GM19324 (cell line): Measurements from ENCODE around the gene CAPN3.

Source experiments
- ATAC-seq: cut with Tn5 transposase; IDR thresholded peaks from one replicate; pipeline ENCODE4 v1.9.1; 2021; ENCODE audit warnings: mild to moderate bottlenecking, moderate library complexity; ENCODE audit not compliant: unreplicated experiment, low FRiP score

CAPN3 gene

DNA sequence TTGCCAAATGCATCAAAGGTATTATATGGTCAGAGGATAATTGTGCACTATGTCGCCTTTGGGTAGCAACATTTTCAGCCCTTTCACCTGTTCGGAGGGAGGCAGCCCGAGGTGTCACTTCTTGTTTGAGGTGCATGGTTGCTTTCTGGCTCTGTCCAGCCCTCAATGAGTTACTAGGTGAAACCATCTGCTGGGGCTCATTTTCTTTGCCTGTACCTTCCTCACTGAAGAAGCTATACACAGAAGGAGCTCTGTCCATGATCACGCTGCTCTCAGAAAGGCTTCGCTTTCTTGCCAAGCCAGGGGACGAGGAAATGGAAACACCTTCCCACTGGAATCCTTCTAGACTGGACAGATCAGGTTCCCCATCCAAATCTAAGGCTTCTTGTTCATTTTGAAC is 89.0 kb downstream of the CAPN3 start:
- no peak for ATAC-seq

DNA sequence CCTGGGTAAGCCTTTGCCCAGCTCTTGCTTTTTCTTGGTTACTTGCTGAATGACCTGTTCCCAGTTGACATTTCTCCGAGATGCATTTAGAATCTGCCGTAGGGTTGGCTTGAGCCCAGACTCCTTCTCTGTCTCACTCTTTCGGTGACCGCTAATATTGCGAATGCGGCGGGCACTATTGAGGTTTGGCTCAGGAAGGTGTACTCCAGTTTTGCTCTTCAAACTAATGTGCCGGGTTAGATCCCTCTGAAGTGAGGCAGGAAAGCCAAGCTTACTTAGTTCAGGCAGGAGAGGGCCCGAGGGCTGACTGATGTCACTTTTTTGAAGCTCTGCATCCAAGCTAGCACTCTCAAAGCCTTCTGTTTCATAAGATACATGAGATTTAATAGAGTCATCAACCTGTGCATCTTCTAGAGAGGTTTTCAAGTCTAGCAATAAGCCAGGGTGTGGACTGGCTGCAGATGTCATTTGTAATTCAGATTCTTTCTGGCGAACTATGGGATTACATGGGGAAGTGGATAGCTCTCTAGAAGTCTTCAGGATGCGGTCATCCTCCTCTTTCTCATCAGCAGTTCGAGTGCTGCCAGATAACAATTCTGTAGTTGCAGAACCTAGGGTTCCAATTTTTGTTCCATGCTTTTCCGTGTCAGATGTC is 90.6 kb downstream of the CAPN3 start:
- no peak for ATAC-seq

GRCh38 chr15:42450425-42450790 is 91.1 kb downstream of the CAPN3 start:
- ATAC-seq = no peak

GRCh38 chr15:42453826-42454225 is 94.5 kb downstream of the CAPN3 start:
- no peak for ATAC-seq

DNA sequence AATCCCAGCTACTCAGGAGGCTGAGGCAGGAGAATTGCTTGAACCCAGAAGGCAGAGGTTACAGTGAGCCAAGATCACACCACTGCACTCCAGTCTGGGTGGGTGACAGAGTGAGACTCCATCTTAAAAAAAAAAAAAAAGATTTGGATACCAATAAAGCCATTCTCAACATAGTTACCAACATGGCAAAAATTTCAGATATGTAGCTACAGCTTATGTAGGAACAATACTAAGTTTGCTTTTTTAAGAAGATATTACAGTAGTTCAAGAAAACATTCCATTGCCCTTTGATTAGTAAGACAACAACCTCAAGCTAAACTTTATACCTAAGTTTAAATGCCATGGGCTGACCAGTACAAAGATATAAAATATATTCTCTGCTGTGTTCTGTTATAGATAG is 97.2 kb downstream of the CAPN3 start:
- ATAC-seq = no peak

DNA sequence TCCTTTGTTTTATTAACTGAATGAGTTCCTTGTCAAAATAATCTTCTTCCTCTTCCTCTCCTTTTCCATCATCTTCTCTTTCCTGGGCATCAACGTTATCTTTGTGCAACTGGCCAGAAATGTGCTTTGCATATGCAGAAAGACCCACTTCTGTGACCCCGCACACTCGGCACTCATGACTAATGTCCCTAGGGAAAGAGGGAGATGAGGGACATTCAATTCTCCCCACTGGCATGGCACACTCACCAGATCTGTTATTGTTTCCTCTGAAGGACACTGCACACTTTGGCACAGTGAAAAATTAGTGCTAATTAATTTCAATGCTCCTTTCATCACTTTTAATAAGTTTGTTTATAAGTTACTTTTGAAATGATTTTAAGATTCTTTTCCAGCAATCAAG is 97.7 kb downstream of the CAPN3 start:
- no peak for ATAC-seq

GRCh38 chr15:42457445-42458442 is 98.4 kb downstream of the CAPN3 start:
- peak; percentile 72 for ATAC-seq

- ATAC-seq = no peak
These were observed 102.0 kb downstream of the CAPN3 start for GRCh38 chr15:42461261-42461660.
